Measurements from ENCODE around the gene HERC2.
"Not testable (repeated sequence)": the region's sequence is repeated elsewhere in the genome, so short reads cannot be mapped to it uniquely, and the experiment has no call there.

Gene HERC2, protein sequence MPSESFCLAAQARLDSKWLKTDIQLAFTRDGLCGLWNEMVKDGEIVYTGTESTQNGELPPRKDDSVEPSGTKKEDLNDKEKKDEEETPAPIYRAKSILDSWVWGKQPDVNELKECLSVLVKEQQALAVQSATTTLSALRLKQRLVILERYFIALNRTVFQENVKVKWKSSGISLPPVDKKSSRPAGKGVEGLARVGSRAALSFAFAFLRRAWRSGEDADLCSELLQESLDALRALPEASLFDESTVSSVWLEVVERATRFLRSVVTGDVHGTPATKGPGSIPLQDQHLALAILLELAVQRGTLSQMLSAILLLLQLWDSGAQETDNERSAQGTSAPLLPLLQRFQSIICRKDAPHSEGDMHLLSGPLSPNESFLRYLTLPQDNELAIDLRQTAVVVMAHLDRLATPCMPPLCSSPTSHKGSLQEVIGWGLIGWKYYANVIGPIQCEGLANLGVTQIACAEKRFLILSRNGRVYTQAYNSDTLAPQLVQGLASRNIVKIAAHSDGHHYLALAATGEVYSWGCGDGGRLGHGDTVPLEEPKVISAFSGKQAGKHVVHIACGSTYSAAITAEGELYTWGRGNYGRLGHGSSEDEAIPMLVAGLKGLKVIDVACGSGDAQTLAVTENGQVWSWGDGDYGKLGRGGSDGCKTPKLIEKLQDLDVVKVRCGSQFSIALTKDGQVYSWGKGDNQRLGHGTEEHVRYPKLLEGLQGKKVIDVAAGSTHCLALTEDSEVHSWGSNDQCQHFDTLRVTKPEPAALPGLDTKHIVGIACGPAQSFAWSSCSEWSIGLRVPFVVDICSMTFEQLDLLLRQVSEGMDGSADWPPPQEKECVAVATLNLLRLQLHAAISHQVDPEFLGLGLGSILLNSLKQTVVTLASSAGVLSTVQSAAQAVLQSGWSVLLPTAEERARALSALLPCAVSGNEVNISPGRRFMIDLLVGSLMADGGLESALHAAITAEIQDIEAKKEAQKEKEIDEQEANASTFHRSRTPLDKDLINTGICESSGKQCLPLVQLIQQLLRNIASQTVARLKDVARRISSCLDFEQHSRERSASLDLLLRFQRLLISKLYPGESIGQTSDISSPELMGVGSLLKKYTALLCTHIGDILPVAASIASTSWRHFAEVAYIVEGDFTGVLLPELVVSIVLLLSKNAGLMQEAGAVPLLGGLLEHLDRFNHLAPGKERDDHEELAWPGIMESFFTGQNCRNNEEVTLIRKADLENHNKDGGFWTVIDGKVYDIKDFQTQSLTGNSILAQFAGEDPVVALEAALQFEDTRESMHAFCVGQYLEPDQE (N-terminal part only)

DNA sequence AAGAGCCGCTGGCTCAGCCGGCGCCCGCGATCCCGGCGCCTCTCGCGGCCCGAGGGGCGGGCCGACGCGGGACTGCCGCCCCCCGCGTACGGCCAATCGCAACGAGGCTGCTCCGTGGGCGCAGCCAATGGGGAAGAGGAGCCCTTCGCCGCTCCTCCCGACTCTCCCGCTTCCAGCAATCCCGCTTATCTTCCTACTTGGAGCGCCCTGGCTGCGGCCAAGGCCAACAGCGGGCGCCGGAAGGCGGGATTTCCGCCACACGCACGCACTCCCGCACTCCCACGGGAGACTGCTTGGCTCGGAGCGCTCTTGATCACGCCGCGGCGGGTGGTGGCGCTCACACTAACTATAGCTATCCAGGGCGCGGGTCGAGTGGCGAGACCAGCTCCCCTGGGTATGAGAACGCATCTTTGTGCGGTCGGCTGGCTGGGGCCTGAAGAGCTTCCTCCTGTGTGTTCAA is at the start of gene HERC2:
TSS of gene HERC2 (minus strand) at position 51 of the 460 bp plus-strand sequence. CDS start 746 bp downstream, outside the sequence.
- not testable (repeated sequence) for DNase-seq (ENCODE audit: low read depth)

DNA sequence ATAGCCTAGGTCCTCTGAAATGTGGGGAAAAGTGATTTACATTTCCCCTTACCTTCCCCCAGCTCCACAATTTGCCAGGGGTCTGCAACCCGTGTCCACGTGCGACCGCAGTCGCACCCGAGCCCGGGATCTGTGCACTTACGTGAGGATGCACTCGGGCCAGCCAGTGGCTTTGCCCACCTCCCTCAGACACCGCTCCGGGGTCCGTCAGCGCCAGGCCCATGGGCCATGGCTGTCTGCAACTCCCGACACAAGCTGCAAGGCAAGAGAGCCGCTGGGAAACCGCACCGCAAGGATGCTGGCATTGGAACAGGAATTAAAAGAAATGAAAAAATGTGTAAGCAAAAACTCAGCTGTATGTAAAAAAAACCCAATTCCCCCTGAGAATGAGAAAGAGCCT is 43.5 kb upstream of the HERC2 start:
- not testable (repeated sequence) for DNase-seq (ENCODE audit: low read depth)

DNA sequence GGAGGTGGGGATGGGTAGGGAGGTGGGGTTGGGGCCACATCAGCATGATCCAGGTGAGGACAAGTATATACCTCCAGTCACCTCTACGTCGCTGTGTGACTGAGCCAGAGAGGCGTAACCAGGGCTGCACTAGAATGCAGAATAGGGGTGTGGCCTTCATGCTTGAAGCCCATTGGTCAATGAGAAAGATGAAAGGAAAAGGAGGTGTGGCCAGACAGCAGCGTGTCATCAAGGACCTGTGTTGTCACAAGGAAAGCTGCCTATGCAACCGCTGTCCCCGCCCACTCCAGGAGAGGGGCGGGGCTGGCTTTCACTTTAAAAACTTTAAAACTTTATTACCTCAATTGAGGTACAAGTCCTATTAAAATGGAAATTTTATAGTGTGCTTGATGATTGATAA is 36.0 kb upstream of the HERC2 start, which contains the start of gene GOLGA6L24:
TSS of gene GOLGA6L24 (minus strand) at position 101 of the 400 bp plus-strand sequence. CDS start at position 40, 61 bp downstream.
- DNase-seq (ENCODE audit: low read depth), result not testable (repeated sequence)

DNA sequence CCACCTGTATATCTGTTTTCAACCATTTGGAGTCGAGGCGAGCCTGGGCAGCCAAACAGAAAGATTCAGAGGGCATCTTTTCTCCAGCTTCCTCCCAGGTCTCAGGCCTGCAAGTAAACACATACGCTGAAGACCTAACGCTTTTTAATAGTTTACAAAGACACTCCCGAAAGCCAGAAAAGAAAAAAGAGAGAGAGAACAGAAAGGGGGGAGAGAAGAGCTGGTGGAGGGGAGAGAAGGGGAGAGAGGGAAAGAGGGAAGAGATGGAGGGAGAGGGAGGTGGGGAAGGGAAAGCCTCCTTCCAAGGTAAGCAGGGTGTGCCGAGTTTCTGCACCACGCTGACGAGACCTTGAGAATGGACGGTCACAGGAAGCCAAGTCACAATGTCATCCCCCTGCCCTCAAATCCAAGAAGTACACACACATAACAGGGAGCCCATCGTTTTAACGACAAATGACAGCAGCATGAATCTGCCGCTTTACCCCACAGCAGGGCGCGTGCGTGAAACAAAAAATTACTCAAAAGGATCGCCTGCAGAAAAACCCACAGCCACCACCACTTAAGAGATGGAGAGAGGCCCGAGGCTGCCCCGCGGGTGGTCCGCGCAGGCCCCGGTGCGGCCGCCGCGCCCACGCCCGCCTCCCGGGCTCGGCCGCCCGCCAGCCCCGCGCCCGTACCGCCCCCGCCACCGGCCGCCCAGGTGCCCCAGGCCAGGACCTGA is 461 bp downstream of the HERC2 start:
- not testable (repeated sequence) for DNase-seq (ENCODE audit: low read depth)

DNA sequence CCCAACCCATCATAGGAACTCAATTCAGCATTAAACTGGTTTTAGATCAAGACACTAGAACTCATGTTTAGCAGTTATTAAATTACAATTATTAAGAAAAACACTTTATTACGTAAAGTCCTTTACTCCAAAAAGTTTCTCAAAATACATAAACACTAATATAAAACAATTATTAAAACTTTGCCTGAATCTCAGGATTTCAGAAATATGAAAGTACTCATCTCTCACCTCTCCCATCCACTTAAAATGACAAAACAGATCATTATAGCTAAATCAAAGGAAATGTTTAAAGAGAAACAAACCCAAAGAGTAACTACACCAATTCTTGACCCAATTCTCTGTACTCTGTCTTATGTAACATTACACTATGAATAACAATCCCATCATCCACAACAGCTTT is 2.3 kb downstream of the HERC2 start:
- not testable (repeated sequence) for DNase-seq (ENCODE audit: low read depth)

GRCh38 chr15:28318828-28319227 is 3.2 kb downstream of the HERC2 start:
- not testable (repeated sequence) for DNase-seq (ENCODE audit: low read depth)

DNA sequence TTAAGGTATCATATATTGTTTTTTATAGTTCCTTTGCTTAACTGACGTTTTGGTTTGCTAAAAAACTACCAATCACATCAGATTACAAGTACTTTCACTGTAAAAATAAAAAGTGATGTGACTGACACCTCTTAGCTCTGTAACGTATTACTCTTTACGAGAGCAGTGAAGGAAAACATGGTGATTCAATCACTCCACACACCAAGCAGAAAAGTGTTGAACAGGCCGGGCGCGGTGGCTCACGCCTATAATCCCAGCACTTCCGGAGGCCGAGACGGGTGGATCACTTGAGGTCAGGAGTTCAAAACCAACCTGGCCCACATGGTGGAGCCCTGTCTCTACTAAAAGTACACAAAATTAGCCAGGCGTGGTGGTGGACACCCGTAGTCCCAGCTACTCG is 3.9 kb downstream of the HERC2 start:
- DNase-seq (ENCODE audit: low read depth), result not testable (repeated sequence)

DNA sequence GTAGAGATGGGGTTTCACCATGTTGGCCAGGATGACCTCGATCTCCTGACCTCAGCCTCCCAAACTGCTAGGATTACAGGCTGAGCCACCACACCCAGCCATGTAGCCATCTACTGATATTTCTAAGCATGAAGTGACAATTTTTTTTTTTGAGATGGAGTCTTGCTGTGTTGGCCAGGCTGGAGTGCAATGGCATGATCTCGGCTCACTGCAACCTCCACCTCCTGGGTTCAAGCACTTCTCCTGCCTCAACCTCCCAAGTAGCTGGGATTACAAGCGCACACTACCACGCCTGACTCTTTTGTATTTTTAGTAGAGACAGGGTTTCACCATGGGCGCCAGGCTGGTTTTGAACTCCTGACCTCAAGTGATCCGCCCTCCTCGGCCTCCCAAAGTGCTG is 5.0 kb downstream of the HERC2 start:
- DNase-seq (ENCODE audit: low read depth), result not testable (repeated sequence)

GRCh38 chr15:28310454-28310853 is 11.5 kb downstream of the HERC2 start:
- not testable (repeated sequence) for DNase-seq (ENCODE audit: low read depth)

GRCh38 chr15:28308718-28309117 is 13.3 kb downstream of the HERC2 start:
- not testable (repeated sequence) for DNase-seq (ENCODE audit: low read depth)

DNA sequence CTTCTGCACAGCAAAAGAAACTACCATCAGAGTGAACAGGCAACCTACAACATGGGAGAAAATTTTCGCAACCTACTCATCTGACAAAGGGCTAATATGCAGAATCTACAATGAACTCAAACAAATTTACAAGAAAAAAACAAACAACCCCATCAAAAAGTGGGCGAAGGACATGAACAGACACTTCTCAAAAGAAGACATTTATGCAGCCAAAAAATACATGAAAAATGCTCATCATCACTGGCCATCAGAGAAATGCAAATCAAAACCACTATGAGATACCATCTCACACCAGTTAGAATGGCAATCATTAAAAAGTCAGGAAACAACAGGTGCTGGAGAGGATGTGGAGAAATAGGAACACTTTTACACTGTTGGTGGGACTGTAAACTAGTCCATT is 16.3 kb downstream of the HERC2 start:
- DNase-seq (ENCODE audit: low read depth), result not testable (repeated sequence)

GRCh38 chr15:28297434-28297833 is 24.5 kb downstream of the HERC2 start:
- not testable (repeated sequence) for DNase-seq (ENCODE audit: low read depth)

GRCh38 chr15:28296814-28297213 is 25.2 kb downstream of the HERC2 start:
- DNase-seq (ENCODE audit: low read depth), result not testable (repeated sequence)

DNA sequence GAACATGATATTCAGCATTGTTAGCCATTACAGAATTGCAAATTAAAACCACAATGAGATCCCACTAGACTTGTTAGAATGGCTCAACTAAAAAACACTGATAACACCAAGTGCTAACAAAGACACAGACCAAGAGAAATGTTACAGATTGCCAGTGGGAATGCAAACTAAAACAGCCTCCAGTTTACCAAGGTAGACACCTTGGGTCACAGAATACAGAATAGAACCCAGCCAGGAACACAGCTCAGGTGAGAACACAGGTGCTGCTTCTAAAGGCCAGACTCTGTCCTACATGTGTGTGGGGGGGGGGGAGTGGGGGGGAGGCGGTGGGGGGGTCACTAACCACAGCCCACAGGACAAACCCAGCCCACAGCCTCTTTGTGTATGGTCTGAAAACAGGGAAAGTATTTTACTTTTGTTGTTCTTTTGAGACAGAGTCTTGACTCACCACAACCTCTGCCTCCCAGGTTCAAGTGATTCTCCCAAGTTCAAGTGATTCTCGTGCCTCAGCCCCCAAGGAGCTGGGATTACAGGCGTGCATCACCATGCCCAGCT is 26.9 kb downstream of the HERC2 start:
- DNase-seq (ENCODE audit: low read depth), result not testable (repeated sequence)

GRCh38 chr15:28294560-28294959 is 27.4 kb downstream of the HERC2 start:
- not testable (repeated sequence) for DNase-seq (ENCODE audit: low read depth)

DNA sequence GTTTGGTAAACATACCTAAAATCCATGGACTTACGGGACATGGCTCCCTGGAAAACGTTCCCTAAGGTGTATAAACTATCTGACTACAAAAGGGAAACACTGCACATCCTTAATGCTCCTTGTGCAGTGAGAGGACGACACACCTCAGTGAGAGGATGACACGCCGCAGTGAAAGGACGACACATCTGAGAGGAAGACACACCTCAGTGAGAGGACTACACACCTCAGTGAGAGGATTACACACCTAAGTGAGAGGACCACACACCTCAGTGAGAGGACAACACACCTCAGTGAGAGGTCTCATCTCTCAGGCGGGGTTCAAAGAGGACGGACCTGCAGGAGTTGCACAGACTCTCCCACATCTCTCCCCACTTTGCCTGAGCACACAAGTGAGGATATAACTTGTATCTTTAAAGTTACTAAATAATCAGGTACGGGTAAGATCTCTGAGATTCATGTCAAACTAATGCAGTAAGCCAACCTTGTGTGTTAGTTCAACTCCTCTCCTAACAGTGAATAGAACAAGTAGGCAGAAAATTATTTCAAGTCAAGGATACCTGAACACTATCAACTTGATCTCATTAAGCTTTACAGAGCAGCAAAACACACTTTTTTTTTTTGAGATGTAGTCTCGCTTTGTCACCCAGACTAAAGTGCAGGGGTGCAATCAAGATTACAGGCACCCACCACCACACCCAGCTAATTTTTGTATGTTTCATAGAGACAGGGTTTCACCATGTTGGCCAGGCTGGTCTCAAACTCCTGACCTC is 32.1 kb downstream of the HERC2 start:
- DNase-seq (ENCODE audit: low read depth), result no peak

DNA sequence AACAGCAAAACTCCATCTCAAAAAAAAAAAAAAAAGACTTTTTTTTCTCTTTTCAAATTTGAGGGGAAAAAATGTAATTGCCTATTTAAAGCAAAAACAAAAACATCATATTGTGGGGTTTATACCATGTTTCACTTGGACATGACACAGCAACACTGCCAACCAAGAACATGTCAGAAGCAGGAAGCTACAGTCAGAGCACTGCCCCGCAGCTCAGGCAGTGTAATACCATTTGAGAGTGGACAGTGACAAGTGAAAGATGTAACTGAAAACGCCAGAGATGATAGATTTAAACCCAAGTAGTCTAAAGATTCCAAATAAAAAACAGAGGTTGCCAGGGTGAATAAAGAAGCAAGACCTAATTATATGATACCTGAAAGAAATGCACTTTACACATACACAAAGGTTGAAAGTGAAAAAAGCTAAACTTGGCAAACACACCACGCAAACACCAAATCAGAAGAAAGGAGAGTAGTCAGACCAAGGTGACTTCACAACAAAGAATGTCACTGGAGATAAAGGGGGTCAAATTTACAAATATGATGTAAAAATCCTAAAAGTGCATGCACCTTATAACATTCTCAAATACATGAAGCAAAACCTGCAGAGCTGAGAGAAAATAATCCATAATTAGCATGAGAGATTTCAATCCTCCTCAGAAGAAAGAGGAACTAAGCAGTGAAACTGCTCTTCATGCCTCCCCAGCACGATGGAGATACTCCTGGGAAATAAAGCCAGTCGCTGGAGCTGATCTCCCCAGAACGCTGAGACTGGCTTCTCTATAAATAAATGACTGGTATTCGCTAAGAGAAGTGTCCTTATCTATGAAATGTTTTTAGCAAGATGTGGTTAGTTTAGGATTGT is 32.9 kb downstream of the HERC2 start:
- DNase-seq (ENCODE audit: low read depth), result not testable (repeated sequence)

- not testable (repeated sequence) for DNase-seq (ENCODE audit: low read depth)
Measured at GRCh38 chr15:28286659-28287058, 35.3 kb downstream of the HERC2 start.

GRCh38 chr15:28286031-28286430 is 35.9 kb downstream of the HERC2 start:
- DNase-seq (ENCODE audit: low read depth), result no peak

All from stimulated activated CD8-positive, alpha-beta memory T cell treated with anti-CD3 and anti-CD28 coated beads, Interleukin-12 subunit alpha, Interleukin-12 subunit beta, amount 100 ng/mL, for 1 hour (primary cell).